ENCODE results near the gene HEATR5B. TPM values are rescaled to one million over a fixed set of nuclear protein-coding genes. Genes with fewer than 3 reads are reported as not detected.

The HEATR5B gene
- total RNA-seq, 2 experiments from 2014 or later: 18.3 to 19.3 TPM

- peaks cover 56% of the 10 kb centered on the region for H3K4me1 Mint-ChIP-seq
- peak within 1 kb of the TSS; percentile 97 for H3K4me3 Mint-ChIP-seq
- peaks cover 23% of the 10 kb centered on the region for H3K36me3 Mint-ChIP-seq (ENCODE audit: low read depth)
- ChIA-PET POLR2A (interaction anchor here (0.7 to 1.8 kb wide), 12 partner anchors 9 to 358 kb away, joined by 3 to 9 read pairs (median 4); partner anchors contain the start of genes CEBPZ, EIF2AK2, GPATCH11 and HEATR5B), CTCF (no interaction called here)
- H3K27me3 Mint-ChIP-seq: no peaks in the 10 kb centered on the region
- H3K27ac Mint-ChIP-seq: peak within 1 kb of the TSS; percentile 99
- peak; percentile 98 for DNase-seq
- no peaks in the 10 kb centered on the region for H3K9me3 Mint-ChIP-seq
These were observed 117.6 kb downstream of the HEATR5B start, which contains the start of gene STRN for GRCh38 chr2:36966370-36967235. TSS of gene STRN (minus strand) at chr2:36966536. CDS start at chr2:36966463, 73 bp downstream.

- POLR2A ChIA-PET: interaction anchor here (0.8 to 1.8 kb wide), 8 partner anchors 10 to 359 kb away, joined by 3 to 9 read pairs (median 5); partner anchors contain the start of genes CEBPZ, EIF2AK2, NDUFAF7 and PRKD3
- Mint-ChIP-seq H3K27me3 (no peaks in the 10 kb centered on the region), H3K27ac (peak overlapping the region; percentile 84), H3K4me3 (peak overlapping the region; percentile 97), H3K4me1 (peaks cover 60% of the 10 kb centered on the region), H3K36me3 (ENCODE audit: low read depth) (peaks cover 26% of the 10 kb centered on the region), H3K9me3 (no peaks in the 10 kb centered on the region)
- DNase-seq: peak; percentile 34
- CTCF ChIA-PET: no interaction called here
These were observed 118.3 kb downstream of the HEATR5B start for GRCh38 chr2:36965751-36966369.

- Mint-ChIP-seq H3K4me1 (peaks cover 64% of the 10 kb centered on the region), H3K9me3 (no peaks in the 10 kb centered on the region), H3K36me3 (ENCODE audit: low read depth) (peaks cover 26% of the 10 kb centered on the region), H3K4me3 (peak overlapping the region; percentile 97), H3K27me3 (no peaks in the 10 kb centered on the region), H3K27ac (peak overlapping the region; percentile 84)
- CTCF ChIA-PET: no interaction called here
- POLR2A ChIA-PET: no interaction called here
- DNase-seq: no peak
These were observed 119.0 kb downstream of the HEATR5B start for GRCh38 chr2:36965206-36965605.

- POLR2A ChIA-PET: no interaction called here
- no peak for DNase-seq
- CTCF ChIA-PET: no interaction called here
- H3K4me3 Mint-ChIP-seq: peak overlapping the region; percentile 97
- H3K9me3 Mint-ChIP-seq: no peaks in the 10 kb centered on the region
- peaks cover 26% of the 10 kb centered on the region for H3K36me3 Mint-ChIP-seq (ENCODE audit: low read depth)
- no peaks in the 10 kb centered on the region for H3K27me3 Mint-ChIP-seq
- H3K27ac Mint-ChIP-seq: no peak overlapping the region
- peaks cover 70% of the 10 kb centered on the region for H3K4me1 Mint-ChIP-seq
These were observed 119.6 kb downstream of the HEATR5B start for GRCh38 chr2:36964496-36965058.

- CTCF ChIA-PET: no interaction called here
- no peaks in the 10 kb centered on the region for H3K9me3 Mint-ChIP-seq
- H3K27me3 Mint-ChIP-seq: no peaks in the 10 kb centered on the region
- H3K4me3 Mint-ChIP-seq: no peak overlapping the region
- H3K4me1 Mint-ChIP-seq: peaks cover 77% of the 10 kb centered on the region
- DNase-seq: no peak
- no peak overlapping the region for H3K27ac Mint-ChIP-seq
- POLR2A ChIA-PET: no interaction called here
- H3K36me3 Mint-ChIP-seq (ENCODE audit: low read depth): peaks cover 26% of the 10 kb centered on the region
These were observed 120.4 kb downstream of the HEATR5B start for GRCh38 chr2:36963734-36964133.

GRCh38 chr2:36963106-36963505 lies 121.1 kb downstream of the HEATR5B start:
- DNase-seq: no peak
- H3K4me1 Mint-ChIP-seq: peaks cover 77% of the 10 kb centered on the region
- no peak overlapping the region for H3K27ac Mint-ChIP-seq
- ChIA-PET POLR2A (no interaction called here), CTCF (no interaction called here)
- H3K27me3 Mint-ChIP-seq: no peaks in the 10 kb centered on the region
- no peak overlapping the region for H3K4me3 Mint-ChIP-seq
- H3K9me3 Mint-ChIP-seq: no peaks in the 10 kb centered on the region
- peaks cover 32% of the 10 kb centered on the region for H3K36me3 Mint-ChIP-seq (ENCODE audit: low read depth)

GRCh38 chr2:36960773-36961172 lies 123.4 kb downstream of the HEATR5B start:
- Mint-ChIP-seq H3K27me3 (no peaks in the 10 kb centered on the region), H3K4me3 (no peak overlapping the region), H3K9me3 (no peaks in the 10 kb centered on the region), H3K36me3 (ENCODE audit: low read depth) (peaks cover 29% of the 10 kb centered on the region), H3K27ac (no peak overlapping the region), H3K4me1 (peaks cover 68% of the 10 kb centered on the region)
- ChIA-PET CTCF (no interaction called here), POLR2A (no interaction called here)
- no peak for DNase-seq

GRCh38 chr2:36960005-36960675 lies 124.0 kb downstream of the HEATR5B start:
- Mint-ChIP-seq H3K36me3 (ENCODE audit: low read depth) (peaks cover 26% of the 10 kb centered on the region), H3K4me1 (peaks cover 64% of the 10 kb centered on the region), H3K9me3 (no peaks in the 10 kb centered on the region), H3K27me3 (no peaks in the 10 kb centered on the region), H3K4me3 (no peak overlapping the region), H3K27ac (no peak overlapping the region)
- ChIA-PET CTCF (interaction anchor here (0.6 kb wide), 1 partner anchor 27 kb away, joined by 3 read pairs; no protein-coding TSS in a partner anchor), POLR2A (no interaction called here)
- DNase-seq: no peak

- CTCF ChIA-PET: interaction anchor here (0.7 kb wide), 1 partner anchor 37 kb away, joined by 4 read pairs; no protein-coding TSS in a partner anchor
- no peak for DNase-seq
- POLR2A ChIA-PET: no interaction called here
- peaks cover 30% of the 10 kb centered on the region for H3K4me1 Mint-ChIP-seq
- H3K36me3 Mint-ChIP-seq (ENCODE audit: low read depth): peaks cover 12% of the 10 kb centered on the region
- no peaks in the 10 kb centered on the region for H3K27me3 Mint-ChIP-seq
- no peaks in the 10 kb centered on the region for H3K9me3 Mint-ChIP-seq
- H3K4me3 Mint-ChIP-seq: no peak overlapping the region
- H3K27ac Mint-ChIP-seq: no peak overlapping the region
These were observed 129.1 kb downstream of the HEATR5B start for GRCh38 chr2:36954977-36955607.

- H3K27me3 Mint-ChIP-seq: no peaks in the 10 kb centered on the region
- H3K4me1 Mint-ChIP-seq: peaks cover 16% of the 10 kb centered on the region
- POLR2A ChIA-PET: no interaction called here
- H3K36me3 Mint-ChIP-seq (ENCODE audit: low read depth): peaks cover 5% of the 10 kb centered on the region
- CTCF ChIA-PET: interaction anchor here (1.1 to 1.2 kb wide), 2 partner anchors 25 to 167 kb away, joined by 3 to 4 read pairs; no protein-coding TSS in a partner anchor
- DNase-seq: no peak
- no peak overlapping the region for H3K27ac Mint-ChIP-seq
- H3K9me3 Mint-ChIP-seq: no peaks in the 10 kb centered on the region
- H3K4me3 Mint-ChIP-seq: no peak overlapping the region
These were observed 131.4 kb downstream of the HEATR5B start for GRCh38 chr2:36952748-36953197.

- Mint-ChIP-seq H3K27ac (no peak overlapping the region), H3K9me3 (no peaks in the 10 kb centered on the region), H3K36me3 (ENCODE audit: low read depth) (peaks cover 5% of the 10 kb centered on the region), H3K4me1 (peaks cover 11% of the 10 kb centered on the region), H3K27me3 (no peaks in the 10 kb centered on the region), H3K4me3 (no peak overlapping the region)
- DNase-seq: no peak
- ChIA-PET POLR2A (no interaction called here), CTCF (interaction anchor here (1.1 kb wide), 1 partner anchor 24 kb away, joined by 3 read pairs; no protein-coding TSS in a partner anchor)
These were observed 132.6 kb downstream of the HEATR5B start for GRCh38 chr2:36951574-36951973.

- H3K27me3 Mint-ChIP-seq: no peaks in the 10 kb centered on the region
- H3K9me3 Mint-ChIP-seq: no peaks in the 10 kb centered on the region
- no peak for DNase-seq
- no peak overlapping the region for H3K4me3 Mint-ChIP-seq
- POLR2A ChIA-PET: no interaction called here
- peaks cover 11% of the 10 kb centered on the region for H3K4me1 Mint-ChIP-seq
- CTCF ChIA-PET: no interaction called here
- H3K27ac Mint-ChIP-seq: no peak overlapping the region
- peaks cover 5% of the 10 kb centered on the region for H3K36me3 Mint-ChIP-seq (ENCODE audit: low read depth)
These were observed 133.1 kb downstream of the HEATR5B start for GRCh38 chr2:36951027-36951518.

All from activated CD4-positive, alpha-beta memory T cell treated with anti-CD3 and anti-CD28 coated beads, Interleukin-2, amount 10 ng/mL, durations not matched to agents 7 days and 5 days (primary cell).